GM21367 (cell line): ENCODE results near the gene HERPUD2.
"Not testable (repeated sequence)": the region's sequence is repeated elsewhere in the genome, so short reads cannot be mapped to it uniquely, and the experiment has no call there.

Experiments
- ATAC-seq: cut with Tn5 transposase; IDR thresholded peaks from one replicate; pipeline ENCODE4 v1.9.1; 2021; ENCODE audit not compliant: unreplicated experiment

The HERPUD2 gene

GRCh38 chr7:35623381-35623780 lies 71.6 kb downstream of the HERPUD2 start:
- no peak for ATAC-seq

GRCh38 chr7:35619863-35620262 lies 75.1 kb downstream of the HERPUD2 start:
- ATAC-seq: no peak

GRCh38 chr7:35617041-35617440 lies 77.9 kb downstream of the HERPUD2 start:
- ATAC-seq: no peak

- ATAC-seq: no peak
Observed at GRCh38 chr7:35613150-35613549, 81.8 kb downstream of the HERPUD2 start.

GRCh38 chr7:35605760-35606159 lies 89.2 kb downstream of the HERPUD2 start:
- ATAC-seq: no peak

GRCh38 chr7:35604595-35604994 lies 90.3 kb downstream of the HERPUD2 start:
- ATAC-seq: no peak

- no peak for ATAC-seq
Observed at GRCh38 chr7:35599645-35600044, 95.3 kb downstream of the HERPUD2 start.

- no peak for ATAC-seq
Observed at GRCh38 chr7:35599061-35599460, 95.9 kb downstream of the HERPUD2 start.

GRCh38 chr7:35596061-35596460 lies 98.9 kb downstream of the HERPUD2 start:
- ATAC-seq: no peak

GRCh38 chr7:35593899-35594298 lies 101.0 kb downstream of the HERPUD2 start:
- no peak for ATAC-seq

- no peak for ATAC-seq
Observed at GRCh38 chr7:35588647-35589046, 106.3 kb downstream of the HERPUD2 start.

- ATAC-seq: no peak
Observed at GRCh38 chr7:35584990-35585389, 109.9 kb downstream of the HERPUD2 start.

GRCh38 chr7:35584533-35584932 lies 110.4 kb downstream of the HERPUD2 start:
- not testable (repeated sequence) for ATAC-seq
